Activated CD8-positive, alpha-beta memory T cell treated with anti-CD3 and anti-CD28 coated beads, Interleukin-2, amount 50 U/mL, for 1 hour (primary cell): ENCODE data around the gene TSBP1.

ENCODE experiments used
- DNase-seq: peaks from one replicate; pipeline ENCODE4 v3.0.0-alpha.2; 2020; ENCODE audit errors: extremely low read depth

The TSBP1 gene, protein sequence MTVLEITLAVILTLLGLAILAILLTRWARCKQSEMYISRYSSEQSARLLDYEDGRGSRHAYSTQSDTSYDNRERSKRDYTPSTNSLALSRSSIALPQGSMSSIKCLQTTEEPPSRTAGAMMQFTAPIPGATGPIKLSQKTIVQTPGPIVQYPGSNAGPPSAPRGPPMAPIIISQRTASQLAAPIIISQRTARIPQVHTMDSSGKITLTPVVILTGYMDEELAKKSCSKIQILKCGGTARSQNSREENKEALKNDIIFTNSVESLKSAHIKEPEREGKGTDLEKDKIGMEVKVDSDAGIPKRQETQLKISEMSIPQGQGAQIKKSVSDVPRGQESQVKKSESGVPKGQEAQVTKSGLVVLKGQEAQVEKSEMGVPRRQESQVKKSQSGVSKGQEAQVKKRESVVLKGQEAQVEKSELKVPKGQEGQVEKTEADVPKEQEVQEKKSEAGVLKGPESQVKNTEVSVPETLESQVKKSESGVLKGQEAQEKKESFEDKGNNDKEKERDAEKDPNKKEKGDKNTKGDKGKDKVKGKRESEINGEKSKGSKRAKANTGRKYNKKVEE

GRCh38 chr6:32371803-32372202 lies at the start of gene TSBP1:
TSS of gene TSBP1 (minus strand) at chr6:32371903. CDS start at chr6:32371706, 197 bp downstream.
- DNase-seq: no peak

DNA sequence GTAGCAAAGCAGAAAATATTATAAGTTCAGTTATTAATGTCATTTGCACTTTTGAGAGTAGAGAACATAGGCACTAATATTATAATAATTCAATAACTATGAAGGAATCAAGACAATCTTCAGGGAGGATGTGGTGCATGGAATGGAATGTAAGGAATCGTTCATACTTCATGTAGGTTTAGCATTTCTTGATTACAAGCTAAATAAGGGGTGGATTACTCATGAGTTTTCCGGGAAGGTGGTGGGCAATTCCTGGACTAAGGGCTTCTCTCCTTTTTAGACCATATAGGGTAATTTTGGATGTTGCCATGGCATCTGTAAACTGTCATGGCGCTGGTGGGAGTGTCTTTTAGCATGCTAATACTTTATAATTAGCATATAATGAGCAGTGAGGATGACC lies 44.3 kb upstream of the TSBP1 start:
- no peak for DNase-seq

- DNase-seq: peak; percentile 46
Measured at GRCh38 chr6:32415521-32416019, 43.9 kb upstream of the TSBP1 start.

DNA sequence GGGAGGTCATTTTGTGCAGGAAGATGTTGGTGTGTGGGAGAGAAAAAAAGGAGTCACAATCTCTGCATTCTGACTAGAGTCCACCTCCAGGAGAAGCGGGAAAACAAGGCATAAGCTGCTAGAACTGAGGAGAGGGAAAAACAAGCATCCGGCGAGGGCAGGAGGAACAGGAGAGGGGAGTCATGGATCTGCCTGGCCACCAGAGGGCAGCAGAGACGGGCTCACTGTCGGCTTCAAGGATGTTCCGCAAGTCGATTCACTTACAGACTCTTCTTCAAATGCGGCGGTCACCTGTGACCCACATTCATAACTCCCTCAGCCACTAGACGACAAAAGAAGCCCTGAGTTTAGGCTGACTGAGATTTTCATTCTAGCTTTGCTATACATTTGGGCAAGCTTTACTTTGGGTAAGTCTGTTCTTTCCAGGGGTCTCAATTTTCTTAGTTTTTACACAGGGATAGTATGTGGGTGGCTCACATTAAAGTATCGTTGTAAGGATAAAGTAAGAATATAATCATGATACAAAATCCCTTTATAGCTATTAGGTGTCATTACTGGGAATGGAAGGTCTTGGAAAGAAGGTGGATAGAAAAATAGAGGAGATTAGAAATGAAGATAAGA lies 41.8 kb upstream of the TSBP1 start:
- DNase-seq: peak; percentile 44

GRCh38 chr6:32411566-32412327 lies 40.0 kb upstream of the TSBP1 start:
- DNase-seq: no peak

- no peak for DNase-seq
Measured at GRCh38 chr6:32410906-32411305, 39.2 kb upstream of the TSBP1 start.

DNA sequence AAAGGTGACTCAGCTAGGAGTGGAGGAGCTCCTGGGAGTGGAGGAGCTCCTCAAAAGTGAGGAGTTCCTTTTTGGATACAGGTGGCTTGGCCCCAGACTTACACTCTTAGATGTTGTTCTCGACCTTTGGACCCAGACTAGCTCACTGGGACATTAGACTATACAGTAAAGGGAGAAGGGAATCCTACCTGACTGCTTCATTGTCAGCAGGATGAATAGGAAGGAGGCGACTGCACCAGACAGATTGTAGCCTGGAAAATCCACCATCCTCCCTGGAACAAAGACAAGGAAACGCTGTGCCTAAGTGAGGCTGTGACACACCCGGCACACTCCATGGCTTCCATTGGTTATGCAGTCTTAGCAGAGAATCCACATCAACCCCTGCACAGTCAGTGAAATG lies 35.2 kb upstream of the TSBP1 start, which contains the start of gene BTNL2:
TSS of gene BTNL2 (minus strand) at position 325 of the 400 bp plus-strand sequence. CDS start at position 267, 58 bp downstream.
- no peak for DNase-seq

DNA sequence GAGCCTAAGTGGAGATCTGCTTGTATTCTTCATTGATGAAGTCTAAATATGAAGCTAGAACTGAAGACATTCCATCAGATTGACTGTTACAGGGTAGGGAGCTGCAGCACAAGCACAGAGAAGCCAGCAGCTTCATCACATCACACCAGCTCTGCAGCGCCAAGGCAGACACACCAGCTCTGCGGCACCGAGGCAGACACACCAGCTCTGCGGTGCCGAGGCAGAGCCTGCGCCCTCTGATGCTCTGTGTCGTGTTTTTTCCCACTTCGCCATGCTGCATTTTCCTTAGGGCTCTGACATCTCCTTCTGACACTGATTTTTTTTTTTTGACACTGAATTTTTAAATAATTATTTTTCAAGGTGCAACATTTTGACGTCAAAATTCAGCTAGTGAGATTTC lies 34.5 kb upstream of the TSBP1 start:
- no peak for DNase-seq

DNA sequence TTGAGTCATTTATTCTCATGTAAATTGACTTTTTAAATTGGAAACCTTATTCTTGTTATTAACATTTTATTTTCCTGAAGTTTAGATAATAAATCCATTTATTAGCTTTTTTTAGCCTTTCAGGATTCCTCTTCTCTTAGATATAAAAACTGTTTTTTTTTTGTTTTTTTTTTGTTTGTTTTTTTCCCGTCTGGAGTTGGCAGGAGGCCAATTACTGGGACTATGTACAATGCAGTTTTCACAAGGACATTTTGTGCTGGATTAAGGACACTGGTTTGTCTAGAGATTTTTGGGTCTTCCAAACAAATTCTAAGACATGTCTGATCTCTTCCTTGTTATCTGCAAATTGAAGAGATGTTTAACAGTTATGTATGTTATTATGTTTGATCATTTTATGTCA lies 34.0 kb upstream of the TSBP1 start:
- DNase-seq: no peak

GRCh38 chr6:32402812-32403211 lies 31.1 kb upstream of the TSBP1 start:
- DNase-seq: no peak

DNA sequence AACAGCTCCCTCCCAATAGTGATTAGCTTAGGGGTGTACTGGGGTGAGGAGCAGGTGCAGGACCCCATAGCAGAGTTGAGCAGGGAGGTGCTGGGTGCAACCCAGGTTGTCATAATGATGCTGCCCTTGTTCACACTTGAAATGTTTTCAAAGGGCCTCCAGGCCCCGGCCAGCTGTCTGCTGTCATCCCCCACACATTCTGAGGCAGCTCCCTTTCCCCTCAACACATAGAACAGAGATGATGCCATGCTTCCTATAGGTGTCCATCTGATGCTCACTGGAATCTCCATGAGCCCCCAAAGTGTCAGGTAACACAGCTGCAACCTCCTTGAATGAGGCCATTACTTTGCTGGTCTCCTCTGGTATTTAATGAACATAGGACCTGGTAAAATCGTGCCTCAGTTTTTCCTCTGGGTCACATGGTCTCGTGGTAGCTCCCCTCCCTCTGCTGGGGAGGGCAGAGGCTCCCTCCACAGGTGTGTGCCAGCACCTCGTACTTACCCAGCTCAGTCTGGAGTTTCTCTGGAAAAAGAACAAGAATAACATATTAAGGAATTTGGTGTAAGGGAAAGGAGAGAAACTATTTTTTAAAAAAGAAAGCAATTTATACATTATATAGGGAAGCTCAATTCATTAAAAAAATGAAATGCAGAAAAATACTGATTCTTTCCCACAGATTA lies 29.7 kb upstream of the TSBP1 start:
- no peak for DNase-seq

DNA sequence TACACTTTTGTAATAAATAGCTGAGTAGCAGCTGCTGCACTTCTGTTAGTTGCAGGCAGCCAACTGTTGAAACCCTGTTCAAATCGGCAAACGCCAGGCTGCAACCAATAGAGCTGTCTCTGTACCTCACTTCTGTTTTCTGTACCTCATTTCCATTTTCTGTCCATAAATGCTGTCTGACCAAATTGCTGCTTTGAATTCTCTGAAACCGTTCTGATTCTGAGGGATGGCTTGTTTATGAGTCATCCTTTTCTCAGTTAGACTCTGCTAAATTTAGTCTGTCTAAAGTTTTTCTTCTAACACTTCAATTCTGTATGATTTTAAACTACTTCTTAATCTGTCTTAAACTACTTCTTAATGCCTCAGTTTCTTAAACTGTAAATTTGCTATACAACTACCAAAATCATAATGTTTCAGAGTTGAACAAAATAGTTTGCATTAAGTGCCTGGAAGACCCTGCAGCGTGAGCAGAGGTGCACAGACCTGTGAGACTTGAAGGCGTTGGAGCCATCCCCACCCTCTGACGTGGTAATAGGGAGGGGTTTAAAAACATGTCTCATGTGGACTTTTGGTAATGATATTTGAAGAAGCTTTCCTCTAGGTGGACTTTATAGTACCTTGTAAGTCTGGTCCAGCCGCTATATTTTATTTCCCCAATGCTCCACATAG lies 25.7 kb upstream of the TSBP1 start:
- no peak for DNase-seq

DNA sequence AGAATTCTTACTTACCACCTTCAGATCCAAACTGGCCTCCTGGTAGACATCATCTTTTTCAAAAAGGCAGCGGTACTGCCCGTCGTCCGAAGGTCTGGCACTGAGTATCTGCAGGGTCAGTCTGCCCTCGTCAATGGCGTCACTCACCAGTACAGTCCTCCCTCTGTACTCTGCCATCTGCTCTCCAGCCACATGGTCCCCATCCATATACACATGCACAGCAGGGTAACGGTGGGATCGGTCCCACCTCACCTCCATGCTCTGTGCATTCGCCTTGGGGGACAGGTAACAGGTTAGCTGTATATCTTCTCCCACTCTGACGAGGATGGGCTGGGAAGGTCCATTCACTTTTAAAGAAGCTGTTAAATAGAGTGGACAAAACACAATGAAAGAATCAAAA lies 24.3 kb upstream of the TSBP1 start:
- DNase-seq: no peak

DNA sequence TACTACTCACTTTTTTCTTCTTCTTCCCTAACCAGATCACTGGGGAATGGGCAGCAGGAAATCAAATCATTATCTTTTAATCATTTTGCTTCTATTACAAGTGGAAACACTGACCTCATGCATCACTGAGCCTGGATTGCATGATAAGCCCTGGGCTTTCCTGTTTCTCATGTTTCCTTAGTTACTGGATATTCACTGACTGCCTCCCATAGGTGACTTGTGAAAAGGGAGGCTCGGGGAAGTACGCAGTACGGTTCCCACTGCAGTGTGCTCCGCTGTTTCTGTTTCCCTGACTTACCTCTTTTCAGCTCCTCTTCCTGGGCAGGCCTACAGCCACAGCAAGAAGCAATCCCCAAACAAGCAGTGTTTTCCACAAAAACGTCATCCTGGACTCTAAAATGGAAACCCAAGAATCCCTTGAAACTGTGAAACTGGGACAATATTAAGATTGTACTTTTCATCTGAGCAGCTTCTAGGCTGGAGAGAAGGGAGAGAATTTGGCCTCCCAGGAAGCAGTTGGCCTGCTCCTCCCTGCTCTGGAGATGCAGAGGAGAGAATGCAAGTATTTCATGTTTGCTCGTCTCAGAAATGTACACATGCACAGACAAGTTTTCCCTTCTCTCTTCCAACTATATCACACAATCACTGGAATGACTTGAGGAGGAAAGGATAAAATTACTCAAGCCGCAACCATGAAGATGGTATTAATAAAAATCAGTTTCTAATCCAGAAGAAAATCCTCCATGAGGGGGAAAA lies 22.1 kb upstream of the TSBP1 start:
- DNase-seq: no peak

DNA sequence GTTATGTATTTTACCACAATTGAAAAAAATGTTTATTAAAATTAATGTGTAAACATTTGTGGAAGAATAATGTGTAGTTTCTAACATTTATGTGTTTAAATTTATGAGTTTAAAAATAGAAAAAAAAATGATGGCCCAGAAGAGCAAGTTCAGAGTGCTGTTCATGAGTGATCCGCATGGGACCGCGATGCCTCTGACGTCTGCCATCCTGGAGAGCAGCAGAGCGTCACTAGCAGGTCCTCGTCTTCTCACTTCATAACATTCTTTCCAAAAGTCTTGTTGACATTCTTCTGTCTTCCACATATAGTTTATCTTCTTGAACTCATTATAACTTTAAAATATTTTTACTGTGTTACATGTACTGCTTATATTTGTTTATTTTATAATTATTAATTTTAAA lies 19.8 kb upstream of the TSBP1 start:
- no peak for DNase-seq

- no peak for DNase-seq
Measured at GRCh38 chr6:32387589-32388340, 16.1 kb upstream of the TSBP1 start.

GRCh38 chr6:32386040-32386439 lies 14.3 kb upstream of the TSBP1 start:
- DNase-seq: no peak

DNA sequence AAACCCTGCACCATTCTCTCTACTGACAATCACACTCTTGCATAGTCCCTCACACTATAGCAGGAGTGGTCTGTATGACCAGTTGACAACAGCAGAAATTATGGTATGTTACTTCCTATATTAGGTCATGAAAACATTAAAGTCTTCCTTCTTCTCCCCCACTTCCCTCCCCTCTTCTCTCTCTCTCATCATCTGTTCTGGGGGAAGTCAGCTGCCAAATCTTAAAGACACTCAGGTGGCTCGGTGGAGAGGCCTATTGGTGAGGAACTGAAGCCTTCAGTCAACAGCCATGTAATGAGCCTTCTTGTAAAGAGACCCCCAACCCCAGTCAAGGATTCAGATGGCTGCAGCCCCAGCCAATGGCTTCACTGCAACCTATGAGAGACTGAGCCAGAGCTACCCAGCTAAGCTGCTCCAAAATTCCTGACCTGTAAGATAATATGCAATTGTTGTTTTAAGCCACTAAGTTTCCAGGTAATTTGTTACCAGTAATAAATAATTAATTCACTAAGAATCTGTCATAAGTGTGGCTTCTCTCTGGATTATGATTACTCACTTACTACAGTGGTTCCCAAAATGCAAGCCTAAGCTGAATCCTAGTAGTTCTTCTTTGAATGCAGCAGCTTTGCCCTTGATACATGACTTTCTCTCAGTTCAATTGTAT lies 11.2 kb upstream of the TSBP1 start:
- DNase-seq: no peak

DNA sequence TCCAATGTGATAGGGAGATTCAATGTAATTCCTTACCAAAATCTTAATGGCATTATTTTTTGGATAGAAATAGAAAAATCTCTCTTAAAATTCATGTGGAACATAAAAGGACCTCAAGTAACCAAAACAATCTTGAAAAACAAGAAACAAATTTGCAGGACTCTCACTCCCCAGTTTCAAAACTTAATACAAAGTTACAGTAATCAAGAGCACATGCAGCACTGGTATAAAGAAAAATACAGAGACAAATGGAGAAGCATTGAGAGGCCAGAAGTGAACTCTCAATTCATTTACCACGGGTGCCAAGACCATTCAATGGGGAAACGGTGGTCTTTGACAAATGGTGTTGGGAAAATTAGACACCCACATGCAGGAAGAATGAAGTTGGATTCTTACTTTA lies 7.8 kb upstream of the TSBP1 start:
- no peak for DNase-seq
